Measurements from ENCODE around the gene SLC48A1.

Gene SLC48A1

GRCh38 chr12:47744778-47745436 is 28.1 kb upstream of the SLC48A1 start:
- DNase-seq: no peak

DNA sequence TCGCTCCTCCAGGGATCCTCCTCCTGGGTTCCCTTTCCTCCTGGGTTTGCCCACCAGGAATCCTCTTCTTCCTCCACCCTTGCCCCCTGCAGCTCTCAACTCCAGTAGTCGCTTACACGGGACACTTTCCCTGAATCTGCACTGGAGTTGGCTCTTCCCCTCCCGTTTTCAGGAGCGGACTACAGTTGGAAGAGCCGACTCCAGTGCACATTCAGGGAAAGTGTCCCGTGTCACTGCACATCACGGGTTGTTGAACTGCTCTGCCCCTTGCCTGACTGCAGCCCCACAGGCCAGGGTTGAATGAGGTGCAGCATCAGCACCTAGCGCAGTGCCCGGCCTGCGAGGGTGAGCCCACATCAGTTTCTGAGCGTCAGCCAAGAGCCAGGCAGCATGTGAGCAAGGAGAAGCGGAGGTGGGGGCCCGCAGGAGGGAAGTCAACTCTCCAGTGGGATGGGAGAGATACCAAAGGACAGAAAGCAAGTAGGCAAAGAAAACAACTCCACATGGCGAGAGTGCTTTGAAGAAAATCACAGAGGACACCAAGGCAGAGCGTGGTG is 27.5 kb upstream of the SLC48A1 start:
- no peak for DNase-seq

GRCh38 chr12:47746073-47746472 is 27.0 kb upstream of the SLC48A1 start:
- no peak for DNase-seq

GRCh38 chr12:47746523-47746922 is 26.5 kb upstream of the SLC48A1 start:
- DNase-seq: no peak

DNA sequence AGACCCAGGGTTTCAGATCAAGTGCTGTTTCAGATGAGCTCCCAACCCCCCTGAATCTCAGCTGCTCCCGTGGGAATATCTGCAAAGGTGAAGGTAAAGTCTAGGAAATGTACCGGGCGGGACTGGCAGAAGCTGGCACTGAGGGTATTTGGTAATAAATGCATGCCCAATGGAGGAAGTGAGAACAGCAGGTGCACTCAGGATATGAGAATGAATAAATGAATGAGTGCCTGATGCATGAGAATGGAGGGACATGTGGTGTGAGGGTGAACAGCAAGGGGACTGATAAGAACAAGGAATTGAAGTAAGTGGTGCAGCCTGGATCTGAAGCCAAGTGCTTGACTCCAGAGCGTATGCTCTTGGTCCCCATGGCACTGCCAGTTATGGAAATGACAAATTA is 25.9 kb upstream of the SLC48A1 start:
- no peak for DNase-seq

DNA sequence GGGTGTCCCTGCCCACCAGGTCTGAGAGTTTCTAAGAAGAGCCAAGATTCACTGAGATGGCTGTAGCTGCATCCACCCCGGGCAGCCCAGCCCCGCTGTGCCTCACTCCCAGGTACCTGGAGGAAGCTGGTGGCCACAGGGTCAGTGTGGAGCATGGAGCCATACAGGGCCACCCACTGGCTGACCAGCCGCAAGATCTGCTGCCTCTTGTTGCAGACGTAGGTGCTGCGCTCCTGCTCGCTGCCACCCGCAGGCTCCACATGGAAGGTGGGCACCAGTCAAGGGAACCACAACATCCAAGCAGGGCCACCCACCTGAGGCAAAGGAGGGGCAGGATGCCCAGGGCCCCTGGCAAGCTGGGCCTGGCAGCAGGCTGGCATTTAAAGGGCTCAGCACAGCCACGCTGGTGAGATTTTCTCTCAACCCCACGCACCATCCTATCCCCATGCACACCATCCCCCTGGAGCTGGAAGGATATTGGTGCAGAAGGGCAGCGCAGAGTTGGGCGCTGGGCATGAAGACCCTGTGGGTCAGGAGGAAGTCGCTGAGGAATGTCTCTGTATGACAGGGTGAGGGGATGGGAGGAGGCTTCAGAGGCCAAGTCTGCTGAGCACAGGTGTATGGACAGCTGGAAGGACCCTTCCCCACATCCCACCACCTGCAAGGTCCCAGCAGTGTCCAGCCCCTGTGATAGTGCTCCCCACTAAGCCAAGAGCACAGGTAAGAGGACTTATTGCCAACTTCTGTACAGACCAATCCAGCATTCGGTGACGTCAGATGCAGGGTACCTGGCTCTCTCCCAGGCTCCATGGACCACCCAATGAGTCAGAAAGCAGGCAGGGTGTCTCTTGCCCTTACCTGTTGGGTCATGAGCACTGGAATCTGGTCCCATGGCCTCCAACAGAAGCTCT is 25.2 kb upstream of the SLC48A1 start:
- DNase-seq: no peak

GRCh38 chr12:47748507-47748828 is 24.6 kb upstream of the SLC48A1 start:
- DNase-seq: no peak

GRCh38 chr12:47748899-47749298 is 24.1 kb upstream of the SLC48A1 start:
- no peak for DNase-seq

DNA sequence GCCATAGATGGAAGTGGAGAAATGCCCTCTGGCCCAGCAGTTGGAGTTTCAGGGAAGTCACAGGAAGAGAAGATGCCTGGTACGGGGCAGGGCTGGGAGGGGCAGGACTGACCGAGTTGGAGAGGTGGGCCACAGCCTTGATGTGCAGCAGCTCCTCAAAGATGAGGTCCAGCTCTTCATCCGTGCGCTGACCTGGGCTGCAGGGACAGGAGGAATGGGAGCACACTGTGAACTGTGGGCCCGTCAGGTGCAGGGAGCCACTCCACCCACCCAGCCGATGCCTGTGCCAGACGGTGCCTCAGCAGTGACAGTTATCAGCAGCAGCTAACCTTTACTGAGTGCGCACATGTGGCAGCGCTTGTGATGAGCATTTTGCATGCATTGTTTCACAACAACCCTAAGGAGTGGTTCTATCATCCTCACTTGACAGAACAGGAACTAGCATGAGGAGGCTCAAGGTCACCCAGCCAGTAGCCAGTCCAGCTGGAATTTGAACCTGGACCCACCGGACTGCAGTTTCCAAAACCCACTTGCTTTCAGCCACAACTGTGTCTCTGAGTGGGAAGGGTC is 22.7 kb upstream of the SLC48A1 start:
- DNase-seq: no peak

- no peak for DNase-seq
These were observed 22.0 kb upstream of the SLC48A1 start for GRCh38 chr12:47750916-47751470.

DNA sequence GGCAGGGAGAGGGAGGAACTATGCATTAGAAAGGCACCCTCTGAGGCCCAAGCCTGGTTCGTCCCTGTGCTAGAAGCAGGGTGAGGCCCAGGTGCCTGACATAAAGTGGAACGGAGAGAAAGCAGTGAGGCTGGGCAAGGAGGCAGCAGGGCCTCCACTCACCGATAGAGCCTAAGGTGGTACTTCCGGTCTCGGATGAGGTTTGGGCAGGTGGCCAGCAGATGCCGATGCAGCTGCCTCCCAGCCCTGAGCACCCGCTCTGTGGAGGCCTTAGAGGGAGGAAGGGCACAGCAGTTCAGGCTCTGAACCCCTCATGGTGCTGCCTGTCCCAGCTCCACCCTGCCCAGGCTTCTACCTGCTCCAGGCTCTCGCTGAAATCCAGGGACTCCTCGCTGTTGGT is 21.5 kb upstream of the SLC48A1 start:
- DNase-seq: no peak

DNA sequence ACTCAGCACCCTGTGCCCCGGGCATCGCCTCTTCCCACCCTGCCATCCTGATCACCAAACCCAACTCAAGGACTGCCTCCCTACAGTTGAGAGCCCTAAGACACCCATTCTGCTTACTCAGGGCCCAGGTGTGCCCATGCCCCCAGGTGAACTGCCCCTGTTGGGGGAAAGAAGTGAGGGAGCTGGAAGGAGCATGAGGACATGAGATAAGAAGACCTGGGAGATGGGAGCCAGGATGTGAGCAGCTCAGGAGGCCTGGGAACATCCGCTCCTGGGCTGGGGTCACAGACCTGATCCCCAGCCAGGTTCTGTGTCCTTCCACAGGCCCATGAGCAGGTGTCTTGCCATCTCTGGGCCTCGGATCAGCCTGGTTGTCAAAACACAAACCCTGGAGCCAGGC is 20.9 kb upstream of the SLC48A1 start:
- no peak for DNase-seq

DNA sequence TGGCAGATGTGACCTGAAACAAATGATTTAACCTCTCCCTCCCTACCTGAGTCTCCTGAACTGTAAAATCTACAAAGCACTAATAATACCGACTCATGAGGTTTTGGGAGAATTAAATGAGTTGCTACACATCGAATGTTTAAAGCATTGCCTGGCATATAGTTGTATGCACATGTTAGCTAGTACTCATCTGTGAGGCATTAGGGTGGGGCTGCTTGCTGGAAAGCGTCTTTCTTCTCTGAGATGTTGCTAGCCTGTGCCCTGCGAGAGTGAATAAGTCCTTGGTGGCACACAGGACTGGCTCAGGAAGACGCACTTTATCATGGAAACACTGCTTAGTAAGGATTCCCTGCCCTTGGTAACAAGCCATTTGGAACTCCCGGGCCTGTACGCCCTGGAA is 20.5 kb upstream of the SLC48A1 start:
- no peak for DNase-seq

DNA sequence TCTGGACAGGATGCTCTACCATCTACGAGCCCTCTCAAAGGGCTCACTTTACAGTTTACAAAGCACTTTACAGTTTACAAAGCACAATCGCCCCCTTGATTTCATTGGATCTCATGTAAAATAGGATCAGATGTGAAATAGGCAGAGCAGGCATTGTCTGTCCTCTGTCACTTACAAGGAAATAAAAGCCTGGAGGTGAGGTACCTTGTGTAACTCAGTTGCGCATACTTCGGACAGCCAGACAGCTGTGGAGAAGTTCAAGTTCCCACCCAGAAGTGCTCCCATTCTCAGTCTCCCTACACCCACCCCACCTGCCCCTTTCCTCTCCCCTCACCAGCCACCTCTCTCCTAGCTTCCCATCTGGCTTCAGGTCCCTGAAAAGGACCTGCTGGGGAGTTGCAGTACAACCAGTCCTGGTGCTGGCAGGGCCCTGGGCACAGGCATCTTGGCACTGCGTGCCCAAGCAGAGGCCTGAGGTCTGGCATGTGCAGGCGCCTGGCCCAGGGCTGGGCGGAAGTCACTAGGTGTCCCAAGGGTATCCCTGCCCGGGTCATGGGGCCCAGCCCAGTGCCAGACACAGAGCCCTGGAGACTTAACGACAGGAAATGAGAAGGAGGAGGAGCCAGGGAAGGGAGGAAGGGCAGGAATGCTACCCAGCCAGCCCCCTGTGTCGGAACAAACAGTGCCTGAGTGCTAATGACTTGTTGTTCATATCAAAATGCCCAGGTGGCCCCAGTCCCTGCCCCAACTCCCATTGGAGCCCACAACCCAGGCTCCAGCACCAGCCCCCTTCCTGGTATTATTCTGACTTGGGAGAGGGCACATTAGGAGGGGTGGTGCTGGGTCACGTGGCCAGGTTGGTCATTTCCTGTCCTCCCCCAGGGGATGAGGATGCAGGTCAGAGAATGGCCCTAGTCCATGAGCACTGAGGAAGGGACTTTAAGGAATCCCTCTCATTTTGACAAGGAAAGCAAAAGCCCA is 19.7 kb upstream of the SLC48A1 start:
- no peak for DNase-seq

GRCh38 chr12:47754126-47754525 is 18.9 kb upstream of the SLC48A1 start:
- DNase-seq: no peak

DNA sequence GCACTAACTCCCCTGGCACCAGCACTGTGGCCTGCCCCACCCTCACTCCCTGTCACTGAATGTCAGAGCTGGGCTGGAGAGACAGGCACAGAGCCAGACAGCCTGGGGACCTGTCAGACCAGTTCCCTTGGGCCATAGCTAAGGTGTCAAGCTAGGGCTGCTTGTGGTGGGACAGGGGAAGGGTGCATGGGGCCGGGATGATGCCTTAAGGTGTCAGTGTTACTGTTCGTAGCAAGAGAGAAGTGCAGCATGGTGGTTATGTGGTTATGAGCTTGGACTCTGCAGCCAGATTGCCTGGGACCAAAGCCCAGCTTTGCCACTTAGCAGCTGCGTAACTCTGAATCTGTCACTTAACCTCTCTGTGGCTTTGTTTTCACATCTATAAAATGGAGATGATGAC is 18.2 kb upstream of the SLC48A1 start:
- no peak for DNase-seq

DNA sequence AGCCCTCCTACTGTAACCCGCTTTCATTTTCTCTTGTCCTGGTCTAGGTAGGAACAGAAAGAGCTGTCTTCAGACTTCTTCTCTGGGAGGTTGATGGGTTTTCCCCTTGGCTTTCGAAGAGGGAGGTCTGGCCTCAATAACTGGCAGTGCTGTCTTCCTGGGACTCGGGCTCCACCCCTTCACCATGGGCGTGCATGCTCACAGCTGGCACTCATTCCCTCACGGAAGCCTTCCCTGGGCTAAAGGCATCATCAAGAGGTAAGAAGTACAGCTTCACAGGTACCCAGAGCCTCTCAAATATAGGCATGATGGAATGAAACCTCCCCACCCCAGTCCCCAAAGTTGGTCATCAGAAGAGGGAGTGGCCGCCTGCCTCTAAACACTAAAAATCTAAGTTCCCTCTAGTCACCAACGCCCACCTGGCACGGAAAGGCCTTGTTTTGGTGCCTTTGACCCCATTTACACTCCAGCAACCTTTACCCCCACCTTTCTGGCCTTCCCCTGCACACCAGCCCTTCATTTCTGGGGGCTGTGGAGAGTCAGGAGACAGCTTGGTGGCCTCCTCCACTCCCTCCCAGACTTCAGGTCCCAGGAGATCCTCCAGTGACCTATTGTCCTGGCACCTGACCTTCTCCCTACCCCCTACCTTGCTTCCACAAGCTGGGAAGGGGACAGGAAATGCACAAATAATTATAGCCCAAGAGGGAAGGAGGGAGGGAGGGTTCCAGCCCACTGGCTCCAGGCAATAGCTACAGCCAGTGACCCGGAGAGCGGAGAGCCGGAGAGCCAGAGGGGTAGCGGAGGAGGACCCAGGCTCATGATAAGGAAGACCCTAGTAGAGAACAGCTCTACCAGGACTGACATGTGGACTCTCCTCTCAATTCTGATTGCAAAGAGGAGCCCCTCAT is 17.1 kb upstream of the SLC48A1 start:
- DNase-seq: no peak

DNA sequence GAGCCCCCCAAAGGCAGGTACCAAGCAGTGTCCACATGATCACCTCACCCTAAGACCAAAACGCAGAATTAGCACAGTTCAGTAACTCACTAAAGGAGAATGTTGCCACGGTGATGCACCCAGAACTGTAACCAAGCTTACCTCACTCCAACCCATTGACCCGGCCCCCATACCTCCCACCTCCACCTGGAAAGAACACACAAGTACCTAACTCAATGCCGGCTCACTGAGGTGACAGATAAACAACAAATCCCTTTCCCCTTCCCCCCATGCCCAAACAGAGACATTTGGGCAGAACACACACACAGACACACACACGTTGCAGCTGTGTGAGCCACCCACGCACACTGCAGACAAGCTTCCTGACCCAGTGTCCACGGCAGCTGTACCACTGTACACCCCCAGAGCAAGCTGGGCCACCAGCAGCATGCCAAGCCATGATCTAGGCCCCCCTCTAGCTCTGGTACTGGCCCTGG is 15.6 kb upstream of the SLC48A1 start:
- DNase-seq: no peak

- no peak for DNase-seq
These were observed 15.0 kb upstream of the SLC48A1 start for GRCh38 chr12:47757840-47758583.

GRCh38 chr12:47758584-47758833 is 14.5 kb upstream of the SLC48A1 start:
- DNase-seq: no peak

All from NCI-H510A treated with DMSO at 0.1 percent for 48 hours (cell line).